ENCODE data around the gene ABCC10.

The ABCC10 gene

GRCh38 chr6:43481075-43481474 is 53.7 kb downstream of the ABCC10 start:
- intact Hi-C loops (cut with DNase I; ENCODE audit: low total_unique reads): no loop called here
- Histone ChIP-seq H3K36me3 (peaks cover 0 to 10% (median 4%) of the 10 kb centered on the region in 3 donors), H3K4me3 (no peak overlapping the region), H3K27me3 (no peaks in the 10 kb centered on the region), H3K4me1 (peaks cover 0 to 27% (median 20%) of the 10 kb centered on the region in 4 donors), H3K27ac (no peak overlapping the region), H3K9me3 (no peaks in the 10 kb centered on the region)
- TF ChIP-seq CTCF (IDR thresholded peaks at IDR 0.05): no peak
- no peak for DNase-seq

- no peak overlapping the region for H3K27ac ChIP-seq
- intact Hi-C loops (cut with DNase I; ENCODE audit: low total_unique reads): no loop called here
- H3K36me3 ChIP-seq: peaks cover 0 to 11% (median 4%) of the 10 kb centered on the region in 3 donors
- no peak for TF ChIP-seq CTCF (IDR thresholded peaks at IDR 0.05)
- peaks cover 0 to 27% (median 20%) of the 10 kb centered on the region in 4 donors for H3K4me1 ChIP-seq
- no peak overlapping the region for H3K4me3 ChIP-seq
- H3K9me3 ChIP-seq: no peaks in the 10 kb centered on the region
- no peaks in the 10 kb centered on the region for H3K27me3 ChIP-seq
- no peak for DNase-seq
These were observed 54.4 kb downstream of the ABCC10 start for GRCh38 chr6:43481591-43482236.

- intact Hi-C loops (cut with DNase I; ENCODE audit: low total_unique reads): no loop called here
- H3K27me3 ChIP-seq: no peaks in the 10 kb centered on the region
- peaks cover 3 to 25% (median 9%) of the 10 kb centered on the region in 3 donors for H3K36me3 ChIP-seq
- no peak overlapping the region for H3K4me3 ChIP-seq
- DNase-seq: no peak
- H3K27ac ChIP-seq: no peak overlapping the region
- H3K9me3 ChIP-seq: no peaks in the 10 kb centered on the region
- no peak for TF ChIP-seq CTCF (IDR thresholded peaks at IDR 0.05)
- H3K4me1 ChIP-seq: peaks cover 0 to 24% (median 15%) of the 10 kb centered on the region in 4 donors
These were observed 61.4 kb downstream of the ABCC10 start for GRCh38 chr6:43488667-43489276.

- H3K27ac ChIP-seq: no peak overlapping the region
- no peak for TF ChIP-seq CTCF (IDR thresholded peaks at IDR 0.05)
- H3K9me3 ChIP-seq: no peaks in the 10 kb centered on the region
- peaks cover 0 to 24% (median 15%) of the 10 kb centered on the region in 4 donors for H3K4me1 ChIP-seq
- H3K27me3 ChIP-seq: no peaks in the 10 kb centered on the region
- DNase-seq: no peak
- peaks cover 3 to 25% (median 9%) of the 10 kb centered on the region in 3 donors for H3K36me3 ChIP-seq
- intact Hi-C loops (cut with DNase I; ENCODE audit: low total_unique reads): no loop called here
- no peak overlapping the region for H3K4me3 ChIP-seq
These were observed 62.1 kb downstream of the ABCC10 start for GRCh38 chr6:43489277-43490072.

- no peak overlapping the region for H3K27ac ChIP-seq
- no peak overlapping the region for H3K4me3 ChIP-seq
- peaks cover 3 to 20% (median 9%) of the 10 kb centered on the region in 3 donors for H3K36me3 ChIP-seq
- DNase-seq: no peak
- intact Hi-C loops (cut with DNase I; ENCODE audit: low total_unique reads): no loop called here
- no peaks in the 10 kb centered on the region for H3K27me3 ChIP-seq
- TF ChIP-seq CTCF (IDR thresholded peaks at IDR 0.05): no peak
- H3K4me1 ChIP-seq: peaks cover 0 to 32% (median 22%) of the 10 kb centered on the region in 4 donors
- H3K9me3 ChIP-seq: no peaks in the 10 kb centered on the region
These were observed 63.2 kb downstream of the ABCC10 start for GRCh38 chr6:43490523-43490939.

Data from tibial artery (tissue), 4 donors.